B cell (primary cell): ENCODE measurements around the gene TTLL5. TPM values are rescaled to one million over a fixed set of nuclear protein-coding genes. Genes with fewer than 3 reads are reported as not detected.

Source experiments
- ATAC-seq: fragments of 200-7000 bp; cut with Tn5 transposase; one replicate; pipeline ENCODE4 v1.10.0; 2021; ENCODE audit warnings: low read depth, mild to moderate bottlenecking, moderate number of reproducible peaks, moderate library complexity
- CTCF ChIA-PET: fragments of 350-600 bp; sonication (Branson Sonifier 250); formaldehyde crosslinking; loops from one replicate; lab custom pipeline; 2021; ENCODE audit warnings: antibody characterized with exemption, inconsistent platforms; lab: Charles Lee
- POLR2A ChIA-PET: fragments of 350-600 bp; sonication (Branson Sonifier 250); formaldehyde crosslinking; loops from one replicate; lab custom pipeline; 2021; ENCODE audit warnings: antibody characterized with exemption; lab: Charles Lee
- DNase-seq: peaks from one replicate; pipeline ENCODE4 v3.0.0; 2013
- H2AFZ ChIP-seq: 2 replicates; pipeline ENCODE4 v1.6.1; 2012; ENCODE audit warnings: mild to moderate bottlenecking, low read depth, low read length; ENCODE audit not compliant: insufficient read depth, poor library complexity, severe bottlenecking
- H3K27ac ChIP-seq, 2 donors: 1 replicate in 1 of 2; 2 replicates in 1 of 2; pipeline ENCODE4 v1.5.1; 2012 to 2013; ENCODE audit warnings: low read length in 2 of 2, mild to moderate bottlenecking in 2 of 2, moderate library complexity in 1 of 2
- H3K27me3 ChIP-seq, 4 experiments: fragments of 200-600 bp in 1 of 4; sonication (generic) in 1 of 4; replicated peaks in 1 of 4; 1 replicate in 2 of 4; 2 replicates in 2 of 4; pipeline versions ENCODE4 v1.6.1 to v1.7.0; 2013 to 2016; ENCODE audit warnings: low read length in 3 of 4, mild to moderate bottlenecking in 2 of 4, mixed read lengths in 1 of 4, moderate library complexity in 1 of 4; ENCODE audit not compliant: insufficient read depth in 4 of 4, control insufficient read depth in 3 of 4; ENCODE audit errors: control extremely low read depth in 1 of 4
- H3K36me3 ChIP-seq, 2 experiments: replicated peaks in 1 of 2; 1 replicate in 1 of 2; 2 replicates in 1 of 2; pipeline versions ENCODE4 v1.6.1 to v1.7.1; 2013; ENCODE audit warnings: low read length in 1 of 2; ENCODE audit not compliant: insufficient read depth in 2 of 2, control insufficient read depth in 1 of 2; ENCODE audit errors: control extremely low read depth in 1 of 2, extremely low read depth in 1 of 2
- H3K4me1 ChIP-seq, 2 donors: fragments of 200-600 bp in 1 of 2; sonication (generic) in 1 of 2; 1 replicate in 1 of 2; 2 replicates in 1 of 2; pipeline versions ENCODE4 v1.5.1 to v1.6.1; 2013 to 2017; ENCODE audit warnings: low read length in 2 of 2; ENCODE audit not compliant: control insufficient read depth in 2 of 2, insufficient read depth in 2 of 2
- H3K4me2 ChIP-seq: replicated peaks from 2 replicates; pipeline ENCODE3; 2012; ENCODE audit warnings: mild to moderate bottlenecking, low read depth, low read length; ENCODE audit not compliant: poor library complexity, severe bottlenecking
- H3K4me3 ChIP-seq, 5 experiments: fragments of 200-600 bp in 1 of 5; sonication (generic) in 1 of 5; 1 replicate in 3 of 5; 2 replicates in 2 of 5; pipeline versions ENCODE4 v1.5.1 to v1.7.0; 2011 to 2016; ENCODE audit warnings: low read length in 4 of 5, mild to moderate bottlenecking in 4 of 5, low read depth in 2 of 5, control low read depth in 1 of 5, moderate library complexity in 1 of 5; ENCODE audit not compliant: insufficient read depth in 1 of 5; ENCODE audit errors: control extremely low read depth in 1 of 5, extremely low read depth in 1 of 5
- H3K79me2 ChIP-seq: fragments of 200-600 bp; sonication (generic); one replicate; pipeline ENCODE4 v1.6.0; 2016; ENCODE audit warnings: low read length; ENCODE audit not compliant: control insufficient read depth, insufficient read depth
- H3K9ac ChIP-seq: fragments of 200-600 bp; sonication (generic); 2 replicates; pipeline ENCODE4 v1.6.1; 2017; ENCODE audit warnings: mild to moderate bottlenecking, low read length, moderate library complexity
- H3K9me3 ChIP-seq, 3 donors: one replicate each; pipeline versions ENCODE4 v1.6.1 to v1.7.1; 2013; ENCODE audit warnings: low read length in 2 of 3; ENCODE audit not compliant: control insufficient read depth in 2 of 3, insufficient read depth in 1 of 3; ENCODE audit errors: control extremely low read depth in 1 of 3
- H4K20me1 ChIP-seq: 2 replicates; pipeline ENCODE4 v1.6.0; 2012; ENCODE audit warnings: mild to moderate bottlenecking, low read length; ENCODE audit not compliant: insufficient read depth, control insufficient read depth, poor library complexity, severe bottlenecking
- H3K27ac Mint-ChIP-seq: one replicate; pipeline ENCODE4 v1.8.0; 2021; ENCODE audit warnings: mixed read lengths
- H3K27me3 Mint-ChIP-seq: one replicate; pipeline ENCODE4 v1.8.0; 2021; ENCODE audit warnings: mixed read lengths
- H3K4me1 Mint-ChIP-seq: one replicate; pipeline ENCODE4 v1.8.0; 2021; ENCODE audit warnings: mixed read lengths
- H3K4me3 Mint-ChIP-seq: one replicate; pipeline ENCODE4 v1.8.0; 2021; ENCODE audit warnings: mixed read lengths
- H3K9me3 Mint-ChIP-seq: one replicate; pipeline ENCODE4 v1.8.0; 2022; ENCODE audit warnings: mixed read lengths; ENCODE audit not compliant: insufficient read depth
- CTCF ChIP-seq: fragments of 200-600 bp; IDR thresholded peaks from one replicate; pipeline ENCODE4 v1.8.0; 2022; ENCODE audit warnings: antibody characterized with exemption, mild to moderate bottlenecking
- EZH2 ChIP-seq: IDR thresholded peaks from 2 replicates; pipeline ENCODE4 v1.6.1; 2012; ENCODE audit warnings: borderline replicate concordance, low read depth, mild to moderate bottlenecking, moderate library complexity, low read length; ENCODE audit not compliant: insufficient read depth, poor library complexity, severe bottlenecking
- WGBS: methylation state at CpG from one replicate; pipeline ENCODE4 v1.1.5; 2013; ENCODE audit warnings: missing lambda C conversion rate; ENCODE audit not compliant: insufficient coverage; 5-methylcytosine and 5-hydroxymethylcytosine counted together
- intact Hi-C: fragments of 100-400 bp; cut with micrococcal nuclease; formaldehyde crosslinking; loops from one replicate; pipeline ENCODE4 v1.10.0; 2022
- polyA plus RNA-seq: library from polyadenylated mRNA; depleted of rRNA; stranded (reverse); fragments of >200 nt; gene quantifications from 2 replicates; pipeline ENCODE4 v1.2.3, GENCODE V29; 2012
- total RNA-seq, 2 donors: library from RNA; stranded (reverse); fragments of 120-200 nt in 1 of 2; gene quantifications; 1 replicate in 1 of 2; 2 replicates in 1 of 2; pipeline versions ENCODE4 v1.2.3 to v1.2.4, GENCODE V29; 2013 to 2022

Gene TTLL5
- total and polyA plus RNA-seq, 2 donors (not counting 1 experiment from before 2014, with no cell fraction given), result 10.9 to 50.9 TPM

- no peaks in the 10 kb centered on the region for H3K27me3 ChIP-seq
- ChIA-PET POLR2A (no interaction called here), CTCF (no interaction called here)
- no peaks in the 10 kb centered on the region for H3K9me3 Mint-ChIP-seq
- no peak overlapping the region for H3K27ac ChIP-seq
- ATAC-seq, result no peak
- H2AFZ ChIP-seq, result no peak overlapping the region
- H3K9ac ChIP-seq, result no peak overlapping the region
- no peak for DNase-seq
- no peak overlapping the region for H3K4me2 ChIP-seq
- H4K20me1 ChIP-seq, result no peaks in the 10 kb centered on the region
- no peak overlapping the region for H3K4me3 ChIP-seq
- no peaks in the 10 kb centered on the region for H3K4me1 ChIP-seq
- intact Hi-C loops, result no loop called here
- H3K36me3 ChIP-seq, result peaks cover 0 to 5% of the 10 kb centered on the region in 2 experiments
- no peak overlapping the region for H3K27ac Mint-ChIP-seq
- no peak for TF ChIP-seq CTCF
- no peak for TF ChIP-seq EZH2
- H3K9me3 ChIP-seq, result no peaks in the 10 kb centered on the region
- no peaks in the 10 kb centered on the region for H3K79me2 ChIP-seq
- no peaks in the 10 kb centered on the region for H3K4me1 Mint-ChIP-seq
- H3K4me3 Mint-ChIP-seq, result no peak overlapping the region
- H3K27me3 Mint-ChIP-seq, result no peaks in the 10 kb centered on the region
Observed at GRCh38 chr14:75736845-75737485, 75.9 kb downstream of the TTLL5 start.

- 100% methylated on average over 1 of the region's 3 CpGs for WGBS
Observed at GRCh38 chr14:75738192-75738591, 77.1 kb downstream of the TTLL5 start.

More at GRCh38 chr14:75738192-75738591, 77.1 kb downstream of the TTLL5 start:
- H3K79me2 ChIP-seq, result no peaks in the 10 kb centered on the region
- intact Hi-C loops, result no loop called here
- no peak overlapping the region for H3K9ac ChIP-seq
- ATAC-seq (no peak), DNase-seq (no peak)
- no peak overlapping the region for H3K4me2 ChIP-seq
- H3K27ac ChIP-seq, result no peak overlapping the region
- no peaks in the 10 kb centered on the region for H3K4me1 ChIP-seq
- H3K36me3 ChIP-seq, result peaks cover 2 to 5% of the 10 kb centered on the region in 2 experiments
- Mint-ChIP-seq H3K27ac (no peak overlapping the region), H3K4me3 (no peak overlapping the region), H3K9me3 (no peaks in the 10 kb centered on the region), H3K27me3 (no peaks in the 10 kb centered on the region), H3K4me1 (no peaks in the 10 kb centered on the region)
- no peak overlapping the region for H2AFZ ChIP-seq
- ChIA-PET POLR2A (no interaction called here), CTCF (no interaction called here)
- TF ChIP-seq CTCF (no peak), EZH2 (no peak)
- no peaks in the 10 kb centered on the region for H3K9me3 ChIP-seq
- H4K20me1 ChIP-seq, result no peaks in the 10 kb centered on the region
- no peak overlapping the region for H3K4me3 ChIP-seq
- no peaks in the 10 kb centered on the region for H3K27me3 ChIP-seq
